Upper lobe of left lung (tissue), 6 donors: Measurements from ENCODE around the gene ZMYND11. TPM values are rescaled to one million over a fixed set of nuclear protein-coding genes. Genes with fewer than 3 reads are reported as not detected.
A peak's percentile ranks its signal among the peaks of the same experiment; 100 is the strongest.

Source experiments
- ATAC-seq, 2 donors: fragments of 200-7000 bp; cut with Tn5 transposase; one replicate each; pipeline ENCODE4 v1.9.1; 2022; ENCODE audit warnings: mild to moderate bottlenecking in 2 of 2, moderate library complexity in 2 of 2; ENCODE audit not compliant: low FRiP score in 2 of 2
- DNase-seq, 2 donors: peaks; one replicate each; pipeline ENCODE4 v3.0.0-alpha.2; 2019 to 2020
- H3K27ac ChIP-seq, 4 donors: fragments of 200-600 bp; sonication (generic); one replicate each; pipeline ENCODE4 v1.5.1; 2016 to 2019
- H3K27me3 ChIP-seq, 4 donors: fragments of 200-600 bp; sonication (generic); one replicate each; pipeline ENCODE4 v1.5.1; 2017 to 2019
- H3K36me3 ChIP-seq, 4 donors: fragments of 200-600 bp; sonication (generic); one replicate each; pipeline ENCODE4 v1.5.1; 2016 to 2019
- H3K4me1 ChIP-seq, 4 donors: fragments of 200-600 bp; sonication (generic); one replicate each; pipeline ENCODE4 v1.5.1; 2018 to 2019
- H3K4me3 ChIP-seq, 4 donors: fragments of 200-600 bp; sonication (generic); one replicate each; pipeline ENCODE4 v1.5.1; 2017 to 2019; ENCODE audit warnings: mild to moderate bottlenecking in 2 of 4, moderate library complexity in 1 of 4
- H3K9me3 ChIP-seq, 4 donors: fragments of 200-600 bp; sonication (generic); one replicate each; pipeline ENCODE4 v1.5.1; 2018 to 2019
- CTCF ChIP-seq, 6 experiments: fragments of 450-650 bp in 4 of 6; fragments of 200-600 bp in 2 of 6; sonication (generic) in 2 of 6; IDR thresholded peaks; one replicate each; pipeline ENCODE4 v1.5.1; 2016 to 2019; ENCODE audit warnings: antibody characterized with exemption in 6 of 6
- EP300 ChIP-seq, 4 donors: sonication (generic); formaldehyde crosslinking; IDR thresholded peaks; one replicate each; pipeline ENCODE4 v1.5.1; 2017; ENCODE audit warnings: antibody characterized with exemption in 4 of 4, control low read depth in 2 of 4
- POLR2A ChIP-seq, 4 donors: fragments of 450-650 bp; IDR thresholded peaks; one replicate each; pipeline ENCODE4 v1.5.1; 2016 to 2017; ENCODE audit warnings: antibody characterized with exemption in 4 of 4, mild to moderate bottlenecking in 2 of 4
- POLR2AphosphoS5 ChIP-seq, 2 donors: sonication (generic); formaldehyde crosslinking; IDR thresholded peaks; one replicate each; pipeline ENCODE4 v1.5.1; 2017; ENCODE audit warnings: antibody characterized with exemption in 2 of 2
- WGBS, 2 donors: methylation state at CpG; one replicate each; pipeline ENCODE4 v1.1.5; 2017 to 2018; 5-methylcytosine and 5-hydroxymethylcytosine counted together
- total RNA-seq, 6 donors: library from RNA; depleted of rRNA in 4 of 6; stranded (reverse); fragments of >200 nt in 4 of 6; gene quantifications; one replicate each; pipeline versions ENCODE4 v1.1.0 to v1.2.1, GENCODE V29; 2016 to 2021
- donor health status: DM: no; HTN: no; CAD: no; lungs with moderate emphysema.
- donor health status: DM: no; HTN: yes; CAD: no; lungs with severe emphysema.

ZMYND11 gene
- total RNA-seq, 6 donors from 2014 or later: 46.1 to 76.5 (median 63.4) TPM

- ATAC-seq (no peak), DNase-seq (peak in 1 of 2 donors; percentile 62)
- no peaks in the 10 kb centered on the region for H3K27me3 ChIP-seq
- no peak overlapping the region for H3K4me3 ChIP-seq
- TF ChIP-seq EP300 (IDR thresholded peaks at IDR 0.05) (no peak), POLR2AphosphoS5 (IDR thresholded peaks at IDR 0.05) (no peak), CTCF (IDR thresholded peaks at IDR 0.05) (no peak), POLR2A (IDR thresholded peaks at IDR 0.05) (no peak)
- 90 to 92% methylated on average over 27 of the region's 27 CpGs for WGBS, 2 donors
- H3K36me3 ChIP-seq: peaks cover 0 to 24% (median 4%) of the 10 kb centered on the region in 4 donors
- H3K4me1 ChIP-seq: peaks cover 0 to 5% (median 1%) of the 10 kb centered on the region in 4 donors
- no peaks in the 10 kb centered on the region for H3K9me3 ChIP-seq
- H3K27ac ChIP-seq: no peak overlapping the region
Observed at GRCh38 chr10:288316-289200, 153.3 kb downstream of the ZMYND11 start.

GRCh38 chr10:289581-289980, 154.3 kb downstream of the ZMYND11 start:
- peak in 1 of 2 donors; percentile 56 for DNase-seq
- Histone ChIP-seq H3K4me1 (peaks cover 0 to 5% (median 1%) of the 10 kb centered on the region in 4 donors), H3K9me3 (no peaks in the 10 kb centered on the region), H3K27me3 (no peaks in the 10 kb centered on the region), H3K27ac (no peak overlapping the region), H3K36me3 (peaks cover 0 to 17% (median 4%) of the 10 kb centered on the region in 4 donors), H3K4me3 (no peak overlapping the region)
- WGBS, 2 donors: 95 to 97% methylated on average over 8 to 9 of the region's 9 CpGs
- TF ChIP-seq POLR2A (IDR thresholded peaks at IDR 0.05): no peak
- no peak for TF ChIP-seq EP300 (IDR thresholded peaks at IDR 0.05)
- TF ChIP-seq CTCF (IDR thresholded peaks at IDR 0.05): no peak
- no peak for TF ChIP-seq POLR2AphosphoS5 (IDR thresholded peaks at IDR 0.05)
- ATAC-seq: no peak

DNA sequence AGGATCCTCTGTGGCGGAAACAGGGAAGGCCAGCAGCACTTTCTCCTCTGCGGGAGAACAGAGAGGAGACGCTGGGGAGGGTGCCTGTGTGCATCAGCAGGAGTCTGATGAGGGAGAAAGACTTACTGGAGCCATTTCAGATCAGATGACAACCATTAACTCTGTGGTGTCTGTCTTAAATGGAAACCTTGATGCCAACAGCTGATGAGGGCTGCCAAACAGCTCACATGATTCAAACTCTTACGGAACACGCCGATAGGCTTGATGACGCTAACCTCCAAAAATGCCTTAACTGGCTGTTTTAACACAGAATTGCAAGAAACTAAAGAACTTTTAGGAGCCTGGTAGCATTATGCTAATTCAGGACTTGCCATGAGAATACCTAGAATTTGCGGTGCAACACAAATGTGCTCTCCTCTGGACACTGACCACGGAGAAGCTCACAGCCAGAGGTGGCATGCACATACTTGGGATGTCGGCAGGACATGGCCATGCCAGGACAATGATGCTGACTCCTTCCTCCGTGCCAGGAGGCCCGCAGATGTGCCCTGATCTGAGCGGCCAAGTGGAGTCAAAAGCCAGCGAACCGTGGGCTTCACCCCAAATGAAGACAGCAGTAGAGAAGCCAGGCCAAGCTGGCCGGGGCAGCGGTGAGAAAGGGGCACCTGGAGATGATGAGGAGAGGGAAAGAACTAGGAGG, 154.9 kb downstream of the ZMYND11 start:
- ATAC-seq: peak in 1 of 2 donors; percentile 42
- Histone ChIP-seq H3K27ac (no peak overlapping the region), H3K4me3 (no peak overlapping the region), H3K4me1 (peaks cover 0 to 3% (median 1%) of the 10 kb centered on the region in 4 donors), H3K36me3 (peaks cover 0 to 14% (median 3%) of the 10 kb centered on the region in 4 donors), H3K27me3 (no peaks in the 10 kb centered on the region), H3K9me3 (no peaks in the 10 kb centered on the region)
- WGBS, 2 donors: 93 to 96% methylated on average over 16 to 17 of the region's 17 CpGs
- TF ChIP-seq CTCF (IDR thresholded peaks at IDR 0.05) (no peak), EP300 (IDR thresholded peaks at IDR 0.05) (no peak), POLR2AphosphoS5 (IDR thresholded peaks at IDR 0.05) (no peak), POLR2A (IDR thresholded peaks at IDR 0.05) (no peak)
- DNase-seq: no peak

DNA sequence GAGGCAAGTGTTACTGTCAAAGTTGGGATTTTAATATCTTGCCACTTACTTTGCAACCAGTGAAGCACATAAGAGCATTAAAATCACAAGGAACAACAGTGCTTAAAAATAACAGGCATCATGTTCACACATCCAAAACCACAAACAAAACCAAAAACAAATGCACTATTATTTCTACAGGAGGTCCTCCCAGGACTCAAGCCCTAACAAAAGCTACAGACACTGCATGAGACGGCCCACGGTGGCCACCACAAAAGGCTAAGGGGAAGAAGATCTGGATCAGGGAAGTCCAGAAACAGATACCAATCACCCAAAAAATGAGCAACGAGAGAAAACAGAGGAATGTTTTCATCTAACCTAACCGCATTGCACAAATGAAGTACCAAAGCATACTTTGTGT, 158.4 kb downstream of the ZMYND11 start:
- peaks cover 0 to 11% (median 0%) of the 10 kb centered on the region in 4 donors for H3K36me3 ChIP-seq
- no peaks in the 10 kb centered on the region for H3K9me3 ChIP-seq
- no peak for DNase-seq
- H3K4me3 ChIP-seq: no peak overlapping the region
- H3K27ac ChIP-seq: no peak overlapping the region
- no peak for ATAC-seq
- TF ChIP-seq POLR2A (IDR thresholded peaks at IDR 0.05) (no peak), CTCF (IDR thresholded peaks at IDR 0.05) (no peak), POLR2AphosphoS5 (IDR thresholded peaks at IDR 0.05) (no peak), EP300 (IDR thresholded peaks at IDR 0.05) (no peak)
- peaks cover 0 to 8% (median 0%) of the 10 kb centered on the region in 4 donors for H3K4me1 ChIP-seq
- 79 to 80% methylated on average over 4 of the region's 4 CpGs for WGBS, 2 donors
- H3K27me3 ChIP-seq: no peaks in the 10 kb centered on the region
